NCI-H1092 treated with DMSO at 0.1 percent for 48 hours (cell line): Measurements from ENCODE around the gene SFT2D2.

Source experiments
- DNase-seq: peaks from one replicate; lab custom pipeline; 2025; lab: John Stamatoyannopoulos, UW

The SFT2D2 gene

DNA sequence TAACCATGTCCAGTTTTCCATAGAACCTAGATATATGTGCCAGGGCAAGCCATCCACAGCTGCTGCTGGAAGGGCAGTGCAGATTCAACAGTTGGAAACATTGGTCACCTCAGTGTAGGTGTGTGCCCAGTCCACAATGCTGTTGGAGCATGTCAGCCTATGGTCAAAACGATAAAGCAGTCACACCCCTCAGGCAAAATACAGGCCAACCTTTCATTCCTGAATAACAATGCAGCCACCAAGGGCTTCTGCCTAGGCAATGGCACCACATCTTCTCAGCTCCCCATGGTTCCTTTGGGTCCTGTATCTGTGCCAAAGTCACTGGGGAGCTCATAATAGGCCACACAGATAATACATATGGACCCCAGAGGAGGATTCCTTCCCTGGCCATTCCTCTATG is 39.8 kb downstream of the SFT2D2 start:
- DNase-seq = no peak

DNA sequence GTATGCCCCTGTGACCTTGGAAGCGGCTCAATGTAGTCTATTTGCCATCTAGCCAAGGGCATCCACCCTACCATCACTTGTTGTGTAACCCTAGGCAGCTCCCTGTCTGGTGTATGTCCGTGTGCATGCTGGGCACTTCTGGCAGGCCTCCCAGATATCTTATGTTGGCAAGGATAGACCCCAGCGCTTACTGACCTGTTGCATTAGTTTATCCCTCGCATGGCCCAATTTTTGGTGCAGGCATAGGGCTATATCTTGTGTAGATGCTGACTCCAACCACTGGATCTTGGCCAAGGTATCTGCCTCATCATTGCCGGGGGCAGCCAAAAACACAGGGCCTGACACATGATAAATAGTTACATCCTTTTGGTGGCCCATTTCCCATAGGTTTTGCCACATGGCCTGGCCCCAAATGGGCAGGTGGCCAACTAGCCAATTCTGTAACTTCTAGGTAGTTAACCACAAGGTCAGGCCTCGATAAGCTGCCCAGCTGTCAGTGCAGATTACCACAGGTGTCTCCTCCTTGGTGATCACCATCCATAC is 40.9 kb downstream of the SFT2D2 start:
- no peak for DNase-seq

- no peak for DNase-seq
Measured at GRCh38 chr1:168271636-168272035, 45.8 kb downstream of the SFT2D2 start.

GRCh38 chr1:168273575-168273974 is 47.8 kb downstream of the SFT2D2 start:
- no peak for DNase-seq

DNA sequence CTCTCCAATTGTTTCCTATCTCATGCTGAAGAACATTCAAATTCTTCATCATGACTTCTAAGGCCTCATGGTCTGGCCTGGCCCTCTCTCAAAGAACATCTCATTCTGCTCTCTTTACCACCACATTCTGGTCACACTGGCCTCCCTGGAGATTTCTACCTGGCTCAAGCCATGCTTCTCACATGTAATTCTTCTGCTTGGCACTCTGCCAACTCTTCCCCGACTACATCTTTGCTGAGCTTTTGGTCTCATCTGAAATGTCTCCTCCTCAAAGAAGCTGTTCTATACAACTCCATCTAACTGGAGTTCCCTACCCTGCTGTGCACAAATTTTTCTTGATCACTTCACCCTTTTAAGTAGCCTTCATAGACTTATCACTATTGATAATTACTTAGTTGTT is 53.4 kb downstream of the SFT2D2 start:
- DNase-seq = no peak

GRCh38 chr1:168280296-168280927 is 54.6 kb downstream of the SFT2D2 start, which contains the start of gene TBX19:
Gene TBX19, plus strand, starts transcription at chr1:168280877. Its CDS starts 214 bp downstream, at chr1:168281091.
- DNase-seq = no peak

DNA sequence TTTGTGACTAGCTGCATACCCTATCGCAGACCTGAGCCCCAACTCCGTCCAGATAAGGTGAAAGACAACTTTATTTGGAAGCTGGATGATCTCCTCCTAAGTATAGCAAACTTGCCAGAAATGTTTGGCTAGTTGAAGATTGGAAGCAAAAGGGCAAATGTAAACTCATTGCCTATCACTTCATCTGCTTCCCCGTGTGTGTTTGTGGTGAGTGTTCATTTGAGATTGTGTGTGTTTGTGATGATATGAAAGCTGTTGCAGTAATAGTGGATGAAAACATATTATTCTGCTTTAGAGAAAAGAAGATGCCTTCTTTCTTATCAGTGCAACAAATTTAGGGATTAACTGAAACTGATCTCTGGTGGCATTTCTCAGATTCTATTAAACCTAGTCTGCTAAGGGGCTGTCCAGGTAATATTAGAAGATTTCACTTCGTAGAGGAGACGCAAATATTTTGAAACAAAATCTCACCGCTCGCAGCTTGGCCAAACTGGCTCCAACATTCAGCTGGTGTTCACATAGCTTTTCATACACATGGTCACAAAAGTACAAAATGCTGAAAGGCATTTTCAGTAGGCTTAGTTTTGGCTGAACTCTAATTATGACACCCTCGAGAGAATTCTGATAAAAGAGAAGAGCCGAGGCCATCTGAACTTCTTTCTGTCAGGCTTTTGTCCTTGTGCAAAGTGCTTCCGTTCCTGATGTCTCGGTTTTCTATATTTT is 56.0 kb downstream of the SFT2D2 start:
- DNase-seq = no peak

DNA sequence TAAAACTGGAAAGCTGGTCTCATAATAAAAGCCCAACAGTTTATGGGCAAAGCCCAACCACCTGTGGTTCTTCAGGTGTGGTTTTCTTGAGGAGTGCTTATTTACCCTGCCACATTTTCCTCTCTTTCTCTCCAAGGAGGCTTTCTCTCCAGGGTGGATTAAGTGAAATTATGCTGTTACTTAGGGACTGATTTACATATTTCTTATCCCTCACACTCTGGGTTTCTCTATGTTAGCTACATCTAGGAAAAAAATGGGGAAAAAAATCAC is 59.7 kb downstream of the SFT2D2 start:
- no peak for DNase-seq

GRCh38 chr1:168285971-168286927 is 60.4 kb downstream of the SFT2D2 start:
- no peak for DNase-seq

DNA sequence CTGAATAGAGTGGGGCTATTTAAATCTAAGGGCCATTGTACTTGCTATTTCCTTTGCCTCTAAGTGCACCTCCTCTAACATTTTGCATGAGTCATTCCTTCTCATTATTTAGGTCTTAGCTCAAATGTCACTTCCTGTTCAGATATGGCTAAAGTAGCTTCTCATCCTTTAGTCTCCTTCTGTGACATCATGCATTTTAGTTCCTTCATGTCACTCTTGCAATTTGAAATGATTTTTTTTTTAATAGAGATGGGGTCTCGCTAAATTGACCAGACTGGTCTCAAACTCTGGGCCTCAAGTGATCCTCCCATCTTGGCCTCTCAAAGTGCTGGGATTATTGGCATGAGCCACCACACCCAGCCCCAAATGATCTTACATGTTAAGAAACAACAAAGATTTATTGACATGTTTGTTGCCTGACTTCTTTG is 61.4 kb downstream of the SFT2D2 start:
- no peak for DNase-seq

- DNase-seq = no peak
Measured at GRCh38 chr1:168288311-168289052, 62.7 kb downstream of the SFT2D2 start.

GRCh38 chr1:168291222-168291837 is 65.5 kb downstream of the SFT2D2 start:
- DNase-seq = peak; percentile 66

- no peak for DNase-seq
Measured at GRCh38 chr1:168293356-168293755, 67.6 kb downstream of the SFT2D2 start.

DNA sequence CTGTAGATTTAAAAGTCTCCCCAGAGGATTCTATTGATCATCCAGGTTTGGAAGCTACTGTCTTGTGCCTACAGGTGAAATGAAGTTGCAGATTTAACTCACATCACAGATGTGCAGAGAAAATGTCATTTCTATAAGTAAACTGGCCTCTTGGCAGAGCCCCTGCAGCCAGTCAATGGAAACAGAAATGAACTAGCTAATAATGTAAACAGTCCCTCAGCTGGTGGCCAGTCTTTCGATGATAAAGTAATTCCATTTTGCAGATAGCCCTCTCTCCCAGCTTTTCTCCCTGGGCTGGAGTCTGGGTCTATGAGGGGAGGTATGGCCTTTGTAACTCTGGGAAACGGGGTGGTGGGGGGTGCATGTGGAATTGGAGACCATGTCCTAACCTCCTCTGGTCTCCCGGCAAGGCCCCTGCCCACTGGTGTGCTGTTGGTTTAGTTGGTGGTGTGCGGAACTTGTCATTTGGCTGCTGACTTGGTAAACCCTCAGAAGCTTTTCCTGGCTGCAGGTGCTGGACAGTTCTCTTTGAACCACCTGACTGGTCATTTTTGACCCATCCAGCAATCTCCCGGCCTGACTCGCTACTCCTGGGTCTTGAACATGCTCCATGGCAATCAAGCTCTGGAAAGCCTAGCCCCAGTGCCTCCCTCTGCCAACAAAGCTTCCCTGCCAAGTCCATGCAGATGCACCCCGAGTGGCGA is 69.8 kb downstream of the SFT2D2 start:
- no peak for DNase-seq

DNA sequence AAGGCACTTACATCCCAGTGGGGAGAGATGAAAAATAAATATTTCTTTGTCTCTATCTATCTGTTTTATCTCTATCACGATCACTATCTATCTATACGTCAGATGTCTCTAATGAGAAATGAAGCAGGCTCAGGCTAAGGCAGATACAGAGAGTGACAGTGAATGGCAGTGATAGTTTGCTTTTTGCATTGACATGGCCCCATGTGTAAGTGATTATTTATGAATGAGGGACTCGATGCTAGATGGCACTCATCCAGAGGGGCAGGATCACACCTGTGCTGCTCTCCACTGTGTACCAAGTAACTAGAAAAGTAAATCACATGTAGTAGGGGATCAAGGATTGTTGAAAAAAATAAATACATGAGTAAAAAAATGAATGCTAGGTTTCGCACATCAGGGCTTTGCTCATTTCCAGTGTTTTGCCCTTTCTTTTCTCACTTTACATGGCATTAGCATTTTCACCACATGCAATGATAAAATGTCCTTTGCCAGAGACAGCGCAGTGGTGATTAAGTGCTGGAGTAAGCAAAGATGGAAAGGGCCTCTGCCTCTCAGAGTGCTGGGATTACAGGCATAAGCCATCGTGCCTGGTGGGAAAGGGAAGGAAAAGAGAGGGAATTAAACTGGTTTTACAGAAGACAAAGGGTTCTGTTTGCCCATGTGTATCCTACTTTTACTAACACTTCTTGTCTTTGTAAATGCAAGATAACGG is 71.4 kb downstream of the SFT2D2 start:
- peak; percentile 14 for DNase-seq

DNA sequence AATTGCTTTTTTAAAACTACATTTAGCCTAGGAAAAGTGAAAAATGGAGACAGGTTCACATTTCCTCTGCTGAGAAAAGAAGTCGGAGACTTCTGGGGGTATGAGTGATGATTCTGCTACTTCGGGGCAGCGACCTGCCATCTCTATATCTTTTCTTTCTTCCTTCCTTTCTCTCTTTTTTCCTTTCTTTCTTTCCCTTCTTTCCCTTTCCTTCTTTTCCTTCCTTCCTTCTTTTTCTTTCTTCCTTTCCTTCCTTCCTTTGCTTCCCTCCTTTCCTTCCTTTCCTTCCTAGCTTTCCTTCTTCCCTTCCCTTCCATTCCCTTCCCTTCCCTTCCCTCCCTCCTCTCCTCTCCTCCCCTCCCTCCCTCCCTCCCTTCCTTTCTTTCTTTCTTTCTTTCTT is 72.6 kb downstream of the SFT2D2 start:
- no peak for DNase-seq

DNA sequence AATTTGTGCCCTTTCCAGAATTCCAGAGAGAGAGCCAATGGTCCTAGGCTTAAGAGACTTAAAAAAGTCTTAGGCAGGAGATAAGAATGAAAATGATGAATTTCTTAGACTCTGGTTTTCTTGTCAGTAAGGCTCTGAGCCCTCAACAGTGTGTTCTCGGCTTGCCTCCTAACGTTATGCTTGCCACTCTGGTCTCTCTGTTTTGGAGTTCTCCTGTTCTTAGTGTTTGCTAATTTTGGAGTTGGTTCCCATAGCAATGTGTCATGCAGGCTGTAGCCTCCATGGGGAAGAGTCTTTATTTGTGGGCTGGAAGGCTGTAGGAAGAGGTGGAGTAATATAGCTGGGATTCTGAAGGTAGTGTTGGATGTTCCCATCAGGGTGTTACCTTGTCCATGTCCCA is 74.8 kb downstream of the SFT2D2 start:
- no peak for DNase-seq

DNA sequence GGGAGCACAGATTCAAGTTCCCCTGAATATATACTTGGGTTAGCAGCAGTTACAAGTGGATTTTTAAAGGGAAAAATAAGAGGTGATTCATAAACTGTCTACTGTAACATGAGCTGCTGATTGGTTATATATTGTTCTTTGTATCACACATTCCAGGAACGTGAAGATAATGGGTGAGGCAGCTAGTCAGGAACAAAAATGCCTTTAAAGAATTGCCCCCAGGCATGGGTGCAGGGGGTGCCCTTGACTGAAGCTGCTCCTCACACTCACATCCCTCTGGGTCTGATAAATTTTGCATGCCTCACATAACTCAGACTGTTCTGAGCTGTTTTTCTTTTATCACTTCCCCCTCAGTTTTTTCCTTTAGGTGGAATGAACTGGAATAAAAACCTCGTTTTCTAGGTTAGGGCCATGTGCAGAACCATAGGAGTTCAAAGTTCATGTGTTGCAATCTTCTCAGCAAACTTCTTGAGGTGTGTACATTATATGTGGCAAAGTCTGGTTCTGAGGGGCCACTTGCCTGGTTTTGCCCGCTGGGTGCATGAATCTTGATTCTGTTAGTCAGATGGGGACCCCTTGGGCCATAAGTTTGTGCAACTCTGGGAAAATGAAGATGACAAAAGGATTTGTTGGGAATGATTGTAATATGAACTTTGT is 76.0 kb downstream of the SFT2D2 start:
- DNase-seq = no peak
